SK-N-MC (cell line): Measurements from ENCODE around the gene PBX1.

Experiments used
- EZH2 ChIP-seq: fragments of 200-600 bp; sonication (generic); IDR thresholded peaks from one replicate; pipeline ENCODE4 v1.6.1; 2017; ENCODE audit warnings: antibody characterized with exemption
- POLR2AphosphoS5 ChIP-seq: IDR thresholded peaks from 2 replicates; pipeline ENCODE4 v1.6.1; 2012; ENCODE audit warnings: mild to moderate bottlenecking, low read depth, low read length, borderline replicate concordance

GRCh38 chr1:164670786-164671185 is 111.8 kb downstream of the PBX1 start:
- TF ChIP-seq EZH2 (no peak), POLR2AphosphoS5 (no peak)
